22Rv1 (cell line): ENCODE measurements around the gene MSX1.

Source experiments
- ZFX ChIP-seq: fragments of 450-650 bp; IDR thresholded peaks from 2 replicates; pipeline ENCODE4 v1.6.1; 2017; ENCODE audit warnings: antibody characterized with exemption, borderline replicate concordance
- TF ChIP-seq, protein P1 (sequence below): fragments of 450-650 bp; IDR thresholded peaks from 2 replicates; pipeline ENCODE4 v1.5.1; 2017; ENCODE audit warnings: mild to moderate bottlenecking

DNA sequence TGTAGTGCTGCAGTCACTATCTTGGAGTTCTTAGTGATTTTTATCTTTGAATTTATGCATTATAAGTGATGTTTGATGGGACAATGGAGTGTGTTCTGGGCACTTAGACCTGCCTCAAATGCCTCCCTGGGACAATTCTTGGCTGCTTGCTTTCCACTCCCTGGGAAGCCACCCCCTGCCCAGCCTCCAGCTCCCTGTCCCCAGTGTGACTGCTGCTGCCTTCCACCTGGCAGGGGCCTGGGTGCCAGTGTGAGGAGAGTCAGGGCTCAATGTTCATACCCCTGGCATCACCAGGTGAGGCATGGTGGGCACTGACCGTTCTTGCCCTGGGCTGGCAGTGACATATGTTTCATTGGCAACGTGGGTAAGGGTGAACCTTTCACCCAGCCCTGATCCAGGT lies 14.8 kb downstream of the MSX1 start:
- TF ChIP-seq, protein P1, sequence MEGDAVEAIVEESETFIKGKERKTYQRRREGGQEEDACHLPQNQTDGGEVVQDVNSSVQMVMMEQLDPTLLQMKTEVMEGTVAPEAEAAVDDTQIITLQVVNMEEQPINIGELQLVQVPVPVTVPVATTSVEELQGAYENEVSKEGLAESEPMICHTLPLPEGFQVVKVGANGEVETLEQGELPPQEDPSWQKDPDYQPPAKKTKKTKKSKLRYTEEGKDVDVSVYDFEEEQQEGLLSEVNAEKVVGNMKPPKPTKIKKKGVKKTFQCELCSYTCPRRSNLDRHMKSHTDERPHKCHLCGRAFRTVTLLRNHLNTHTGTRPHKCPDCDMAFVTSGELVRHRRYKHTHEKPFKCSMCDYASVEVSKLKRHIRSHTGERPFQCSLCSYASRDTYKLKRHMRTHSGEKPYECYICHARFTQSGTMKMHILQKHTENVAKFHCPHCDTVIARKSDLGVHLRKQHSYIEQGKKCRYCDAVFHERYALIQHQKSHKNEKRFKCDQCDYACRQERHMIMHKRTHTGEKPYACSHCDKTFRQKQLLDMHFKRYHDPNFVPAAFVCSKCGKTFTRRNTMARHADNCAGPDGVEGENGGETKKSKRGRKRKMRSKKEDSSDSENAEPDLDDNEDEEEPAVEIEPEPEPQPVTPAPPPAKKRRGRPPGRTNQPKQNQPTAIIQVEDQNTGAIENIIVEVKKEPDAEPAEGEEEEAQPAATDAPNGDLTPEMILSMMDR = no peak
- no peak for TF ChIP-seq ZFX
